Uterus (tissue), 2 donors: ENCODE data around the gene GHRH.

Experiments
- POLR2A ChIP-seq, 2 donors: fragments of 450-650 bp; IDR thresholded peaks; one replicate each; pipeline ENCODE4 v1.6.1; 2016; ENCODE audit warnings: antibody characterized with exemption in 2 of 2, mild to moderate bottlenecking in 1 of 2, moderate library complexity in 1 of 2
- TF ChIP-seq, protein P1 (sequence below), 4 experiments: fragments of 200-600 bp in 2 of 4; fragments of 450-650 bp in 2 of 4; sonication (generic) in 2 of 4; IDR thresholded peaks; one replicate each; pipeline ENCODE4 v1.5.1; 2016 to 2019; ENCODE audit warnings: antibody characterized with exemption in 4 of 4, mild to moderate bottlenecking in 2 of 4, moderate library complexity in 1 of 4

DNA sequence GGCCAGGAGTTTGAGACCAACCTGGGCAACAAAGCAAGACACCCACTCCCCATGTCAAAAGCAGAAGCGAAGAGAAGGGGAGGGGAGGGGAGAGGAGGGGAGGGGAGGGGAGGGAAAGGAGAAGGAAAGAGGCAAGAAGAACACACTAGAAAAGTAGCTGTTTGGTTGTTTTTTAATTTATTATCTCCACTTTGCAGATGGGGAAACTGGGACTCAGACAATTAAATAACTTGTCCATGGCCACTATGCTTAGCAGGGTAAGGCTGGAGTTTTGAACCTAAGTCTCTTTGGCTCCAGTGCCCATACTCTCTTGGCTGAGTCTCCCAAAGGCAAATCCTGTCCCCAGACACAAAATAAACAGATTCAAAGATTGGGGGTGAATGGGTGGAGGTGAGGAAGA is 12.4 kb upstream of the GHRH start:
- no peak for TF ChIP-seq POLR2A (IDR thresholded peaks at IDR 0.05)
- TF ChIP-seq, protein P1, sequence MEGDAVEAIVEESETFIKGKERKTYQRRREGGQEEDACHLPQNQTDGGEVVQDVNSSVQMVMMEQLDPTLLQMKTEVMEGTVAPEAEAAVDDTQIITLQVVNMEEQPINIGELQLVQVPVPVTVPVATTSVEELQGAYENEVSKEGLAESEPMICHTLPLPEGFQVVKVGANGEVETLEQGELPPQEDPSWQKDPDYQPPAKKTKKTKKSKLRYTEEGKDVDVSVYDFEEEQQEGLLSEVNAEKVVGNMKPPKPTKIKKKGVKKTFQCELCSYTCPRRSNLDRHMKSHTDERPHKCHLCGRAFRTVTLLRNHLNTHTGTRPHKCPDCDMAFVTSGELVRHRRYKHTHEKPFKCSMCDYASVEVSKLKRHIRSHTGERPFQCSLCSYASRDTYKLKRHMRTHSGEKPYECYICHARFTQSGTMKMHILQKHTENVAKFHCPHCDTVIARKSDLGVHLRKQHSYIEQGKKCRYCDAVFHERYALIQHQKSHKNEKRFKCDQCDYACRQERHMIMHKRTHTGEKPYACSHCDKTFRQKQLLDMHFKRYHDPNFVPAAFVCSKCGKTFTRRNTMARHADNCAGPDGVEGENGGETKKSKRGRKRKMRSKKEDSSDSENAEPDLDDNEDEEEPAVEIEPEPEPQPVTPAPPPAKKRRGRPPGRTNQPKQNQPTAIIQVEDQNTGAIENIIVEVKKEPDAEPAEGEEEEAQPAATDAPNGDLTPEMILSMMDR (IDR thresholded peaks at IDR 0.05): no peak
